HepG2 (cell line): ENCODE results near the gene UPK1B. TPM values are rescaled to one million over a fixed set of nuclear protein-coding genes. Genes with fewer than 3 reads are reported as not detected.

ENCODE experiments used
- ATAC-seq: fragments of 200-7000 bp; cut with Tn5 transposase; 3 replicates; pipeline ENCODE4 v1.9.1; 2020; ENCODE audit warnings: mild to moderate bottlenecking, moderate library complexity
- BruUV-seq: library from RNA; stranded (reverse); fragments of 400-500 nt; replicated peaks from 2 replicates; lab custom pipeline; 2021; lab: Mats Ljungman, UMichigan
- CTCF ChIA-PET: fragments of 300-600 bp; formaldehyde crosslinking; extraction: SDS; loops from one replicate; lab custom pipeline; 2021; ENCODE audit warnings: low total read pairs, inconsistent platforms, low intra/inter-chr PET ratio; lab: Yijun Ruan, JAX
- POLR2A ChIA-PET: fragments of 350-600 bp; sonication (Branson Sonifier 250); formaldehyde crosslinking; loops from one replicate; lab custom pipeline; 2020; ENCODE audit warnings: antibody characterized with exemption, inconsistent platforms; lab: Yijun Ruan, JAX
- DNase-seq: peaks from one replicate; pipeline ENCODE4 v3.0.0-alpha.2; 2015; ENCODE audit warnings: low spot score
- FAIRE-seq: peaks from 3 replicates; lab custom pipeline; 2011; peaks lifted over from hg19 to GRCh38; lab: Jason Lieb, UNC
- H2AFZ ChIP-seq: one replicate; pipeline ENCODE4 v1.6.1; 2011; ENCODE audit warnings: low read length, inconsistent platforms
- H3K27ac ChIP-seq: fragments of 300-600 bp; 3 replicates; pipeline ENCODE4 v1.8.0; 2011; ENCODE audit warnings: mixed run types, mild to moderate bottlenecking, mixed read lengths, low read length, inconsistent platforms; ENCODE audit not compliant: insufficient read depth; ENCODE audit errors: extremely low read length
- H3K27me3 ChIP-seq, 2 experiments: fragments of 200-600 bp in 1 of 2; 2 replicates in 1 of 2; 3 replicates in 1 of 2; pipeline versions ENCODE4 v1.6.0 to v1.8.0; 2011; ENCODE audit warnings: low read length in 2 of 2, mild to moderate bottlenecking in 2 of 2, moderate library complexity in 2 of 2, inconsistent platforms in 1 of 2; ENCODE audit not compliant: insufficient read depth in 2 of 2, control insufficient read depth in 1 of 2
- H3K36me3 ChIP-seq, 2 experiments: fragments of 200-600 bp in 1 of 2; replicated peaks in 1 of 2; 2 replicates in 1 of 2; 3 replicates in 1 of 2; pipeline versions ENCODE4 v1.5.1 to v1.8.0; 2011; ENCODE audit warnings: low read length in 2 of 2, inconsistent platforms in 1 of 2; ENCODE audit not compliant: insufficient read depth in 2 of 2, control insufficient read depth in 1 of 2
- H3K4me1 ChIP-seq: 2 replicates; pipeline ENCODE4 v1.5.1; 2012; ENCODE audit warnings: low read length, inconsistent platforms; ENCODE audit not compliant: insufficient read depth
- H3K4me2 ChIP-seq: 2 replicates; pipeline ENCODE4 v1.6.0; 2011; ENCODE audit warnings: low read depth, low read length, inconsistent platforms
- H3K4me3 ChIP-seq, 3 experiments: fragments of 200-600 bp in 1 of 3; sonication (generic), shearing (Covaris generic) in 1 of 3; replicated peaks in 1 of 3; 2 replicates each; pipeline ENCODE4 v1.5.1; 2011 to 2016; ENCODE audit warnings: low read length in 3 of 3, inconsistent platforms in 2 of 3, low read depth in 2 of 3, mild to moderate bottlenecking in 2 of 3, control low read depth in 1 of 3, mixed read lengths in 1 of 3; ENCODE audit not compliant: insufficient read depth in 1 of 3
- H3K79me2 ChIP-seq: one replicate; pipeline ENCODE4 v1.6.1; 2011; ENCODE audit warnings: low read length, inconsistent platforms; ENCODE audit not compliant: insufficient read depth
- H3K9ac ChIP-seq: 2 replicates; pipeline ENCODE4 v1.6.0; 2011; ENCODE audit warnings: mild to moderate bottlenecking, low read depth, low read length, inconsistent platforms; ENCODE audit not compliant: insufficient read depth
- H3K9me3 ChIP-seq: 2 replicates; pipeline ENCODE4 v1.5.1; 2012; ENCODE audit warnings: mild to moderate bottlenecking, low read length
- H4K20me1 ChIP-seq: 2 replicates; pipeline ENCODE4 v1.6.0; 2011; ENCODE audit warnings: inconsistent platforms, mild to moderate bottlenecking, low read length, moderate library complexity; ENCODE audit not compliant: insufficient read depth
- ASH2L ChIP-seq: fragments of 300-600, 200-600 bp; sonication (generic); IDR thresholded peaks from 2 replicates; pipeline ENCODE4 v1.7.0; 2017; ENCODE audit warnings: low read depth, mild to moderate bottlenecking, moderate library complexity, mixed read lengths, low read length; ENCODE audit not compliant: insufficient read length
- ETV5 ChIP-seq: IDR thresholded peaks from 2 replicates; pipeline ENCODE4 v1.6.1; 2018; ENCODE audit warnings: missing biosample characterization, missing genetic modification reagents, inconsistent platforms, borderline replicate concordance
- FOXK2 ChIP-seq: fragments of 450-650 bp; IDR thresholded peaks from 2 replicates; pipeline ENCODE4 v1.6.1; 2016
- HCFC1 ChIP-seq: fragments of 150-350 bp; IDR thresholded peaks from 2 replicates; pipeline ENCODE4 v1.6.1; 2014; ENCODE audit warnings: low read depth, low read length
- KAT7 ChIP-seq: IDR thresholded peaks from 2 replicates; pipeline ENCODE4 v1.6.1; 2018; ENCODE audit warnings: borderline replicate concordance, missing compliant biosample characterization
- LCORL ChIP-seq, 2 experiments: fragments of 450-650 bp in 1 of 2; sonication (generic) in 1 of 2; formaldehyde crosslinking in 1 of 2; IDR thresholded peaks; 2 replicates each; pipeline versions ENCODE4 v1.5.0 to v1.6.1; 2017 to 2020; ENCODE audit warnings: antibody characterized with exemption in 1 of 2, missing genetic modification reagents in 1 of 2
- ZBTB38 ChIP-seq: sonication (generic); formaldehyde crosslinking; IDR thresholded peaks from 2 replicates; pipeline ENCODE4 v1.5.1; 2020; ENCODE audit warnings: mild to moderate bottlenecking, missing genetic modification reagents
- ZC3H4 ChIP-seq: sonication (generic); formaldehyde crosslinking; IDR thresholded peaks from 2 replicates; pipeline ENCODE4 v1.4.0; 2020; ENCODE audit warnings: missing genetic modification reagents, borderline replicate concordance
- ZNF3 ChIP-seq: IDR thresholded peaks from 2 replicates; pipeline ENCODE4 v1.7.0; 2017; ENCODE audit warnings: inconsistent platforms
- ZNF550 ChIP-seq: sonication (generic); formaldehyde crosslinking; IDR thresholded peaks from 2 replicates; pipeline ENCODE4 v1.4.0; 2020; ENCODE audit warnings: mild to moderate bottlenecking, missing genetic modification reagents, borderline replicate concordance
- ZNF713 ChIP-seq: sonication (generic); formaldehyde crosslinking; IDR thresholded peaks from 2 replicates; pipeline ENCODE4 v1.4.0; 2020; ENCODE audit warnings: mild to moderate bottlenecking, missing genetic modification reagents
- ZNF747 ChIP-seq: sonication (generic); formaldehyde crosslinking; IDR thresholded peaks from 2 replicates; pipeline ENCODE4 v1.8.1; 2023; ENCODE audit warnings: missing genetic modification reagents, mild to moderate bottlenecking, borderline replicate concordance
- ZSCAN9 ChIP-seq: IDR thresholded peaks from 2 replicates; pipeline ENCODE4 v1.6.1; 2016; ENCODE audit warnings: borderline replicate concordance
- WGBS: methylation state at CpG from one replicate; pipeline ENCODE4 v1.1.6; 2017; ENCODE audit warnings: low lambda C conversion rate; 5-methylcytosine and 5-hydroxymethylcytosine counted together
- in situ Hi-C: cut with HindIII; loops from 2 replicates; pipeline ENCODE4 v1.10.0; 2017; ENCODE audit warnings: low pct_unique_long_range_greater_than_20kb; ENCODE audit not compliant: extremely low pct_ligation_motif_present
- intact Hi-C: fragments of 100-400 bp; cut with micrococcal nuclease; formaldehyde crosslinking; loops from one replicate; pipeline ENCODE4 v1.10.0; 2022; ENCODE audit not compliant: unreplicated experiment
- polyA plus RNA-seq, 8 experiments: library from polyadenylated mRNA; depleted of rRNA in 3 of 8; stranded (reverse) in 7 of 8; unstranded in 1 of 8; fragments of >200 nt; fragmentation: Illumina TruSeq in 4 of 8; extraction: Trizol in 4 of 8; gene quantifications; 2 replicates each; pipeline versions ENCODE4 v1.2.1 to v1.2.3, GENCODE V29; 2011 to 2016; ENCODE audit warnings: low read depth in 4 of 8, missing spikeins in 1 of 8, mixed read lengths in 1 of 8; ENCODE audit not compliant: insufficient read depth in 1 of 8
- total RNA-seq, 5 experiments: library from RNA; depleted of rRNA; stranded (reverse); fragments of >200 nt; fragmentation: Illumina TruSeq; extraction: Trizol; gene quantifications; 2 replicates each; pipeline ENCODE4 v1.2.3, GENCODE V29; 2016; ENCODE audit warnings: low read depth in 1 of 5
- TF ChIP-seq, protein P1 (sequence below): fragments of 450-650 bp; IDR thresholded peaks from 2 replicates; pipeline ENCODE4 v1.6.1; 2016
- TF ChIP-seq, protein P2 (sequence below): sonication (generic); formaldehyde crosslinking; IDR thresholded peaks from 2 replicates; pipeline ENCODE4 v1.4.0; 2020; ENCODE audit warnings: missing genetic modification reagents
- TF ChIP-seq, protein P3 (sequence below): sonication (generic); formaldehyde crosslinking; IDR thresholded peaks from 2 replicates; pipeline ENCODE4 v1.5.1; 2020; ENCODE audit warnings: missing genetic modification reagents, mild to moderate bottlenecking, borderline replicate concordance

Gene UPK1B
- total and polyA plus RNA-seq, 2 of the 13 experiments (the other 11 are each of a cell fraction or from before 2014, with no cell fraction given): not detected

DNA sequence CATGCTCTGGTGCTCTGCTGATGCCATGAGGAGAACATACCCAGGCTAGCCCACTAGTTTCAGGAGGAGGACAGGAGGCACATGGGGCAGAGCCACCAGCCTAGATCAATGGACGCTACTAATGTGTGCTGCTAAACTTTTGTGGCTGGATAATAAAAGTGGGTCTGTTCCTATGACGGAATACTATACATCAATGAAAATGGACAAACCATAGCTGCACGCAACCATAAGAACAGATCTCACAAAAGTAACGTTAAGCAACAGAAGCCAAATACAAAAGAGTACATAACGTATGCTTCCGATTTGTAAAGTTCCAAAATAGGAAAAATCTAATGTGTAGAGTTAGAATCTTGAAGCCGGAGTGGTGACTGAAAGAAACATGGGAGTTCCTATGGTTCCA lies 55.8 kb downstream of the UPK1B start:
- H3K79me2 ChIP-seq: no peaks in the 10 kb centered on the region
- no peak overlapping the region for H3K27ac ChIP-seq
- H3K9ac ChIP-seq: no peak overlapping the region
- BruUV-seq: no TSS peak
- FAIRE-seq (no peak), DNase-seq (no peak), ATAC-seq (no peak)
- H3K4me1 ChIP-seq: peaks cover 22% of the 10 kb centered on the region
- in situ Hi-C loops (no loop called here), intact Hi-C loops (no loop called here)
- H3K36me3 ChIP-seq: peaks cover 10 to 55% of the 10 kb centered on the region in 2 experiments
- H2AFZ ChIP-seq: no peak overlapping the region
- WGBS: 84% methylated on average over 7 of the region's 7 CpGs
- H3K9me3 ChIP-seq: no peaks in the 10 kb centered on the region
- ChIA-PET POLR2A (no interaction called here), CTCF (no interaction called here)
- H3K4me2 ChIP-seq: no peak overlapping the region
- no peaks in the 10 kb centered on the region; the same call in 1 of the 2 replicates for H4K20me1 ChIP-seq
- no peak overlapping the region for H3K4me3 ChIP-seq
- no peaks in the 10 kb centered on the region for H3K27me3 ChIP-seq
- no peak for TF ChIP-seq KAT7 (CRISPR knock-in tag)
- no peak for TF ChIP-seq ZNF747
- TF ChIP-seq, protein P1, sequence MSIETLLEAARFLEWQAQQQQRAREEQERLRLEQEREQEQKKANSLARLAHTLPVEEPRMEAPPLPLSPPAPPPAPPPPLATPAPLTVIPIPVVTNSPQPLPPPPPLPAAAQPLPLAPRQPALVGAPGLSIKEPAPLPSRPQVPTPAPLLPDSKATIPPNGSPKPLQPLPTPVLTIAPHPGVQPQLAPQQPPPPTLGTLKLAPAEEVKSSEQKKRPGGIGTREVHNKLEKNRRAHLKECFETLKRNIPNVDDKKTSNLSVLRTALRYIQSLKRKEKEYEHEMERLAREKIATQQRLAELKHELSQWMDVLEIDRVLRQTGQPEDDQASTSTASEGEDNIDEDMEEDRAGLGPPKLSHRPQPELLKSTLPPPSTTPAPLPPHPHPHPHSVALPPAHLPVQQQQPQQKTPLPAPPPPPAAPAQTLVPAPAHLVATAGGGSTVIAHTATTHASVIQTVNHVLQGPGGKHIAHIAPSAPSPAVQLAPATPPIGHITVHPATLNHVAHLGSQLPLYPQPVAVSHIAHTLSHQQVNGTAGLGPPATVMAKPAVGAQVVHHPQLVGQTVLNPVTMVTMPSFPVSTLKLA: no peak
- TF ChIP-seq, protein P2, sequence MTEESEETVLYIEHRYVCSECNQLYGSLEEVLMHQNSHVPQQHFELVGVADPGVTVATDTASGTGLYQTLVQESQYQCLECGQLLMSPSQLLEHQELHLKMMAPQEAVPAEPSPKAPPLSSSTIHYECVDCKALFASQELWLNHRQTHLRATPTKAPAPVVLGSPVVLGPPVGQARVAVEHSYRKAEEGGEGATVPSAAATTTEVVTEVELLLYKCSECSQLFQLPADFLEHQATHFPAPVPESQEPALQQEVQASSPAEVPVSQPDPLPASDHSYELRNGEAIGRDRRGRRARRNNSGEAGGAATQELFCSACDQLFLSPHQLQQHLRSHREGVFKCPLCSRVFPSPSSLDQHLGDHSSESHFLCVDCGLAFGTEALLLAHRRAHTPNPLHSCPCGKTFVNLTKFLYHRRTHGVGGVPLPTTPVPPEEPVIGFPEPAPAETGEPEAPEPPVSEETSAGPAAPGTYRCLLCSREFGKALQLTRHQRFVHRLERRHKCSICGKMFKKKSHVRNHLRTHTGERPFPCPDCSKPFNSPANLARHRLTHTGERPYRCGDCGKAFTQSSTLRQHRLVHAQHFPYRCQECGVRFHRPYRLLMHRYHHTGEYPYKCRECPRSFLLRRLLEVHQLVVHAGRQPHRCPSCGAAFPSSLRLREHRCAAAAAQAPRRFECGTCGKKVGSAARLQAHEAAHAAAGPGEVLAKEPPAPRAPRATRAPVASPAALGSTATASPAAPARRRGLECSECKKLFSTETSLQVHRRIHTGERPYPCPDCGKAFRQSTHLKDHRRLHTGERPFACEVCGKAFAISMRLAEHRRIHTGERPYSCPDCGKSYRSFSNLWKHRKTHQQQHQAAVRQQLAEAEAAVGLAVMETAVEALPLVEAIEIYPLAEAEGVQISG (CRISPR knock-in tag): no peak
- no peak for TF ChIP-seq ZNF3 (CRISPR knock-in tag)
- TF ChIP-seq ZBTB38 (CRISPR knock-in tag): no peak
- no peak for TF ChIP-seq HCFC1
- no peak for TF ChIP-seq LCORL (IDR thresholded peaks at IDR 0.05)
- TF ChIP-seq LCORL (CRISPR knock-in tag; IDR thresholded peaks at IDR 0.05): no peak
- no peak for TF ChIP-seq ZNF713 (CRISPR knock-in tag)
- no peak for TF ChIP-seq ZC3H4
- TF ChIP-seq, protein P3, sequence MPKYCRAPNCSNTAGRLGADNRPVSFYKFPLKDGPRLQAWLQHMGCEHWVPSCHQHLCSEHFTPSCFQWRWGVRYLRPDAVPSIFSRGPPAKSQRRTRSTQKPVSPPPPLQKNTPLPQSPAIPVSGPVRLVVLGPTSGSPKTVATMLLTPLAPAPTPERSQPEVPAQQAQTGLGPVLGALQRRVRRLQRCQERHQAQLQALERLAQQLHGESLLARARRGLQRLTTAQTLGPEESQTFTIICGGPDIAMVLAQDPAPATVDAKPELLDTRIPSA: no peak
- TF ChIP-seq ZSCAN9: no peak
- TF ChIP-seq FOXK2: no peak
- no peak for TF ChIP-seq ZNF550 (CRISPR knock-in tag)
- no peak for TF ChIP-seq ETV5 (CRISPR knock-in tag)
- TF ChIP-seq ASH2L: no peak
